22Rv1 (cell line): ENCODE measurements around the gene PIK3C2B.
"Not testable (repeated sequence)": the region's sequence is repeated elsewhere in the genome, so short reads cannot be mapped to it uniquely, and the experiment has no call there.

Experiments used
- H3K27ac ChIP-seq: fragments of 450-650 bp; 2 replicates; pipeline ENCODE4 v1.5.1; 2017
- CTCF ChIP-seq: fragments of 450-650 bp; IDR thresholded peaks from 2 replicates; pipeline ENCODE4 v1.5.1; 2017; ENCODE audit warnings: mild to moderate bottlenecking
- ZFX ChIP-seq: fragments of 450-650 bp; IDR thresholded peaks from 2 replicates; pipeline ENCODE4 v1.6.1; 2017; ENCODE audit warnings: antibody characterized with exemption, borderline replicate concordance

The PIK3C2B gene

GRCh38 chr1:204498981-204499380, 4.4 kb upstream of the PIK3C2B start:
- H3K27ac ChIP-seq, result no peak overlapping the region
- TF ChIP-seq ZFX, result no peak

GRCh38 chr1:204495777-204496176, 1.2 kb upstream of the PIK3C2B start:
- H3K27ac ChIP-seq, result no peak overlapping the region
- TF ChIP-seq CTCF (no peak), ZFX (no peak)

DNA sequence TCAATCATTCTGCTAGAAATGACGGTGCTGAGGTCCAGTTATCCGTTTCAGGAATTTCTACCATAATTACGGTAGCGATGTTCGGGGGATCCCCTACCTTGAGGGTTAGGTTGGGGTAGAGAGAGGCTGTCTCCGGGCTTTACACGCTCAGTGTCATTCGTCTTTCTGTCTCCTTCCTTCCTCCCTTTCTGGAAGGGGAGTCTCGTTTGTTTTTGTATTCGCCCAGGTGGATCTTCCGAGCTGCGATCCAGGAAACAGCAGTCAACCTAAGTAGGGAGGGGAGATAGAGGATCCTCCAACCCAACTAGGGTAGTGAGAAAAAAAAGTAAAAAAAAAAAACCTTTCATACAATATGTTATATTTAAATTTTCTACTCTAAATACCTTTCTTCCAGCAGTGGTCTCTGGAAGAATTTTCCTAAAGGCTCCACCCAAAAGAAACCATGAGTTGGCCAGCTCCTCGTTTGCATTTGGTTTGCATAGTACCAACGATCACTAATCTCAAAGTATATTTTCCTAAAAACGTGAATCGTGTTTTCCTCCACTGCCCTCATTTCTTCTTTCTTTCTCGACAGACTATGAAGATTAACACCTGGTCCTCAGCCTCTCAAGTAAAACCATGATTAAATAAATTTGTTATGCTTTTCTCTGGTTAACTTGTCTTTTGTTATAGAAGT, 611 bp upstream of the PIK3C2B start:
- no peak for TF ChIP-seq CTCF
- TF ChIP-seq ZFX, result no peak
- peak overlapping the region; percentile 76 for H3K27ac ChIP-seq

DNA sequence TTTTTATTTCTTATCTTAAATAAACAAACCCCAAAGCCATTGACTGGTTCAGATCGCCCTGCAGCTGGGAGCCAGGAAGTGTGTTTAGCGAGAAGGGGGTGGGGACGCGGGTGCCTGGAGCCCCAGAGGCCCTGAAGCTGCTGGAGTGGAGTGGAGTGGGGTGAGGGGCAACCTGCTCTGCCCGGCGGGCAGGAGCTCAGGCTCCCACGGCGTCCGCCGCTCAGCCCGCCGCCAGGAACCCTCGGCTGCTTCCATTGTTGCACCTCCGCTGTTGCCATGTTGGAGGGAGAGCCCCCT, 673 bp downstream of the PIK3C2B start:
- no peak for TF ChIP-seq ZFX
- no peak for TF ChIP-seq CTCF
- peak overlapping the region; percentile 76 for H3K27ac ChIP-seq

DNA sequence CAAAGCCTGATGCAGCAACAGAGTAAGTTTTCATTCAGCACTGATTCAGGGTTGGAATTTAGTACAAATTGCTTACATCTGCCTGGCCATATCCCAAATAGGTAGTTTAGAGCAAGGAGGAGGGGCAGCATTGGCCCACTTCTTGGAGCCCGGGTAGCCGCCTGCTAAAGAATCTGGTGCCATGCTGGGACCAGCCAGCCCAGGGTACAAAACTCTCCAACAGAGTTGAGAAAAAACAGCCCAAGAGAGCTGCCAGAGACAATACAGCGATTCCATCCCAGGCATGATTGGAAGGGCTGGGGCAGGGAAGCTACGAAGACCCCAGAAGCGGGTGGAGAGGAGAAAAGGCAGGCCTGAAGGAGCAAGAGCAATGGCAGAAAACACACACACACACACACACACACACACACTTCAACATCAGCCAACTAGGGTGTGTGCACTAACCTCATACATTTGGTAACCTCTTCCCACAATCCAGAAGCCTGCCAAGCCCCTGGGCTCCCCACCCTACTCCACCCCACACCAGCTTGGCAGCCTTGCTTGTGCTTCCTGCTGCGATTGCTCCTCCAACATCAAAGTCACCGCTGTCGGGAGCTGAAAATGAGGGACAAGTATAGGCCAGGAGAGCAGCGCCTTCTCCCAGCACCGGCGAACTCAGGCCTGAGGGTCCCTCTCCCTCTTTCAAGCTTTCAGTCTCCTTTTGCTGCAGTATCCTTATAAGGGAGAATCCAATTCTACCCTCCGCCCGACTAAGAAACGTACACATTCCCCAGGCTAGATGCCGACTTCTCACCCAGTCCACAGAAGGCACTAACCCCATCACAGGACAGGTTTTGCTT, 1.2 kb downstream of the PIK3C2B start:
- peak overlapping the region; percentile 76 for H3K27ac ChIP-seq
- no peak for TF ChIP-seq CTCF
- TF ChIP-seq ZFX, result no peak

DNA sequence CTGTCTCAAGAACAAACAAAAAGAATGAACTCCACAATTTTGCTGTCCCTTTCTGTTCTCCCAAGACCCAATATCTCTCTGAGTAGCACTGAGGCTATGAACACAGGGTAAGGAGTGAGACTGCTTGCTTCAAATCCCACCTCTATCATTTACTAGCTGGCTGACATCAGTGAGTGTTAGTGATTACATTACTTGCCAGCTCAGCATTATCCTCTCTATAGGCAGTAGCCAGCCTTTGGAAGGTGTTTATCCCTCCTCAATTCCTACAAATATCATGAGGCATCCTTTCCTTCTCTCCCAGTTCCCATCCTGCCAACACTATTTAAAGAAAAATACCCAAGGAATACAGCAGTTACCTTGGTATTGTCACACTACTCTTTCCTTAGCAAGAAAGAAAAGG, 3.0 kb downstream of the PIK3C2B start:
- TF ChIP-seq CTCF (no peak), ZFX (no peak)
- H3K27ac ChIP-seq, result no peak overlapping the region

- TF ChIP-seq CTCF (no peak), ZFX (no peak)
Observed at GRCh38 chr1:204487256-204487615, 7.4 kb downstream of the PIK3C2B start.

GRCh38 chr1:204486513-204487255, 7.9 kb downstream of the PIK3C2B start:
- not testable (repeated sequence) for H3K27ac ChIP-seq

More at GRCh38 chr1:204487256-204487615, 7.4 kb downstream of the PIK3C2B start:
- H3K27ac ChIP-seq, result no peak overlapping the region
